Measurements from ENCODE around the gene SLC12A4.

DNA sequence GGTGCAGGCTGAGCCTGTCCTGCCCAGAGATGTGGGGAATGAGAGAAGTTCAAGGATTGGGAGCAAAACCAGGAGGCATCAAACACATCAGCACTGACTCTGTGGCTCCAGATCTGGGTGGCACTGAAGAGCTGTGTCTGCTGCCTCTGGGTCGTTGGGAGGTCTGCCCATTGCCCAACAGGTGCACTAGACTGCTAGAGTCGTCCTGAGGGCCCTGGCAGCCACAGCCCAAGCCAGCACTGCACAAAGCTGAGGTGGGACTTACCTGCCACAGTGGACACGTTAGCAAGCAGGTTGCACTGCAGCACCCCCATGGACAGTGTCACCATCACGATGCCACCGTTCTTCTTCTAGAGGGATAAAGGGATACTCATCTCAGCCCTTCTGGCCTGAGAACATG, 8.6 kb upstream of the SLC12A4 start:
- TF ChIP-seq, protein P1, sequence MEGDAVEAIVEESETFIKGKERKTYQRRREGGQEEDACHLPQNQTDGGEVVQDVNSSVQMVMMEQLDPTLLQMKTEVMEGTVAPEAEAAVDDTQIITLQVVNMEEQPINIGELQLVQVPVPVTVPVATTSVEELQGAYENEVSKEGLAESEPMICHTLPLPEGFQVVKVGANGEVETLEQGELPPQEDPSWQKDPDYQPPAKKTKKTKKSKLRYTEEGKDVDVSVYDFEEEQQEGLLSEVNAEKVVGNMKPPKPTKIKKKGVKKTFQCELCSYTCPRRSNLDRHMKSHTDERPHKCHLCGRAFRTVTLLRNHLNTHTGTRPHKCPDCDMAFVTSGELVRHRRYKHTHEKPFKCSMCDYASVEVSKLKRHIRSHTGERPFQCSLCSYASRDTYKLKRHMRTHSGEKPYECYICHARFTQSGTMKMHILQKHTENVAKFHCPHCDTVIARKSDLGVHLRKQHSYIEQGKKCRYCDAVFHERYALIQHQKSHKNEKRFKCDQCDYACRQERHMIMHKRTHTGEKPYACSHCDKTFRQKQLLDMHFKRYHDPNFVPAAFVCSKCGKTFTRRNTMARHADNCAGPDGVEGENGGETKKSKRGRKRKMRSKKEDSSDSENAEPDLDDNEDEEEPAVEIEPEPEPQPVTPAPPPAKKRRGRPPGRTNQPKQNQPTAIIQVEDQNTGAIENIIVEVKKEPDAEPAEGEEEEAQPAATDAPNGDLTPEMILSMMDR (IDR thresholded peaks at IDR 0.05) = no peak
- no peak for TF ChIP-seq POLR2A (IDR thresholded peaks at IDR 0.05)

Data from uterus (tissue), 2 donors.